HL-60/S4 treated with retinoic acid at 250 ng/mL for 4 days and 3 days (cell line): ENCODE measurements around the gene TUBGCP6.

Source experiments
- in situ Hi-C: fragments of 300-500 bp; cut with MboI; formaldehyde crosslinking; loops from 2 replicates; pipeline ENCODE4 v1.7.0; 2022; ENCODE audit warnings: low sequenced_read_pairs

Gene TUBGCP6

GRCh38 chr22:50266994-50267393 is 22.2 kb upstream of the TUBGCP6 start:
- in situ Hi-C loops = no loop called here

- in situ Hi-C loops = no loop called here
Observed at GRCh38 chr22:50264946-50265669, 20.3 kb upstream of the TUBGCP6 start.

- in situ Hi-C loops = no loop called here
Observed at GRCh38 chr22:50264104-50264745, 19.4 kb upstream of the TUBGCP6 start.

GRCh38 chr22:50262973-50263617 is 18.3 kb upstream of the TUBGCP6 start:
- in situ Hi-C loops = no loop called here

GRCh38 chr22:50262460-50262911 is 17.7 kb upstream of the TUBGCP6 start:
- in situ Hi-C loops = no loop called here

- in situ Hi-C loops = no loop called here
Observed at GRCh38 chr22:50261615-50262459, 17.0 kb upstream of the TUBGCP6 start, which contains the start of gene MAPK12. MAPK12 (minus strand) TSS chr22:50261683; CDS start chr22:50261509, 174 bp downstream.

GRCh38 chr22:50260801-50261614 is 16.2 kb upstream of the TUBGCP6 start:
- in situ Hi-C loops = no loop called here

GRCh38 chr22:50260434-50260800 is 15.6 kb upstream of the TUBGCP6 start:
- in situ Hi-C loops = no loop called here

- in situ Hi-C loops = loop anchor here (10.0 kb wide), 1 partner anchor 235 kb away; no protein-coding TSS in a partner anchor
Observed at GRCh38 chr22:50259302-50259701, 14.5 kb upstream of the TUBGCP6 start.

GRCh38 chr22:50258361-50259292 is 13.8 kb upstream of the TUBGCP6 start:
- in situ Hi-C loops = loop anchor here (10.0 kb wide), 1 partner anchor 236 kb away; no protein-coding TSS in a partner anchor

- in situ Hi-C loops = loop anchor here (10.0 kb wide), 1 partner anchor 237 kb away; no protein-coding TSS in a partner anchor
Observed at GRCh38 chr22:50257451-50258360, 12.9 kb upstream of the TUBGCP6 start.

GRCh38 chr22:50257041-50257440 is 12.2 kb upstream of the TUBGCP6 start:
- in situ Hi-C loops = loop anchor here (10.0 kb wide), 1 partner anchor 238 kb away; no protein-coding TSS in a partner anchor

- in situ Hi-C loops = loop anchor here (10.0 kb wide), 1 partner anchor 238 kb away; no protein-coding TSS in a partner anchor
Observed at GRCh38 chr22:50256258-50256862, 11.5 kb upstream of the TUBGCP6 start.

GRCh38 chr22:50255607-50256006 is 10.8 kb upstream of the TUBGCP6 start:
- in situ Hi-C loops = loop anchor here (10.0 kb wide), 1 partner anchor 239 kb away; no protein-coding TSS in a partner anchor

- in situ Hi-C loops = loop anchor here (10.0 kb wide), 1 partner anchor 240 kb away; no protein-coding TSS in a partner anchor
Observed at GRCh38 chr22:50255099-50255498, 10.3 kb upstream of the TUBGCP6 start.

- in situ Hi-C loops = loop anchor here (10.0 kb wide), 1 partner anchor 241 kb away; no protein-coding TSS in a partner anchor
Observed at GRCh38 chr22:50253941-50254340, 9.1 kb upstream of the TUBGCP6 start.
